ENCODE results near the gene MAST4. TPM values are rescaled to one million over a fixed set of nuclear protein-coding genes. Genes with fewer than 3 reads are reported as not detected.

MAST4 gene
- total and polyA plus RNA-seq, 2 of the 13 experiments (the other 11 are each of a cell fraction or from before 2014, with no cell fraction given): 3.4 to 3.7 TPM

DNA sequence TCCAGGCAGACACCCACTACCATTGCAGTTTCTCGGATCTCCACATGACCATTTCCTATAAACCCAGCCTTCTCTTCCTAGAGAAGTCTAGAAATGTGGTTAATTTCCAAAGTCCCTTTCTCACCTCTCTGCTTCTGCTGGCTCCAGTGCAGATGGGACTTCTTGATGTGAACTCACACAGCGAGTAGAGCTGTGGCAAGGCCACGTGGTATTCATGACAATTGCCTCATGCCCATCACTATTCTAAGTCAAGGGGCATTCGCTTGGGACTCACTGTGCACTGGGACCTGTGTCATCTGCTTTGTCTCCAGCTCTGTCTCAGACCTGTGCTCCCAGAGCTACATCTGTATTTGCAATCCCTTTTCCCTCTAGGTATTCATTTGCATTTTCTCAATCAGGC is 594.2 kb downstream of the MAST4 start:
- no peak; the same call in 2 of the 3 replicates for ATAC-seq
- TF ChIP-seq SRSF4 (IDR thresholded peaks at IDR 0.05; ENCODE audit: low read depth, low read length, poor library complexity, severe bottlenecking) (no peak), MED1 (CRISPR knock-in tag; IDR thresholded peaks at IDR 0.05) (no peak), TARDBP (CRISPR knock-in tag; IDR thresholded peaks at IDR 0.05) (no peak)
- TF ChIP-seq, protein P1, sequence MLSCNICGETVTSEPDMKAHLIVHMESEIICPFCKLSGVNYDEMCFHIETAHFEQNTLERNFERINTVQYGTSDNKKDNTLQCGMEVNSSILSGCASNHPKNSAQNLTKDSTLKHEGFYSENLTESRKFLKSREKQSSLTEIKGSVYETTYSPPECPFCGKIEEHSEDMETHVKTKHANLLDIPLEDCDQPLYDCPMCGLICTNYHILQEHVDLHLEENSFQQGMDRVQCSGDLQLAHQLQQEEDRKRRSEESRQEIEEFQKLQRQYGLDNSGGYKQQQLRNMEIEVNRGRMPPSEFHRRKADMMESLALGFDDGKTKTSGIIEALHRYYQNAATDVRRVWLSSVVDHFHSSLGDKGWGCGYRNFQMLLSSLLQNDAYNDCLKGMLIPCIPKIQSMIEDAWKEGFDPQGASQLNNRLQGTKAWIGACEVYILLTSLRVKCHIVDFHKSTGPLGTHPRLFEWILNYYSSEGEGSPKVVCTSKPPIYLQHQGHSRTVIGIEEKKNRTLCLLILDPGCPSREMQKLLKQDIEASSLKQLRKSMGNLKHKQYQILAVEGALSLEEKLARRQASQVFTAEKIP (CRISPR knock-in tag; IDR thresholded peaks at IDR 0.05; ENCODE audit: borderline replicate concordance): no peak

GRCh38 chr5:67190861-67191260 is 594.7 kb downstream of the MAST4 start:
- no peaks in the 10 kb centered on the region for H3K9me3 ChIP-seq (ENCODE audit: low read length)
- in situ Hi-C loops (cut with HindIII; ENCODE audit: extremely low pct_ligation_motif_present, low pct_unique_long_range_greater_than_20kb) (no loop called here), intact Hi-C loops (cut with micrococcal nuclease; ENCODE audit: unreplicated experiment) (no loop called here)
- H3K27me3 ChIP-seq (ENCODE audit: control insufficient read depth in 1 of 2, insufficient read depth in 2 of 2, low read length in 2 of 2): no peaks in the 10 kb centered on the region; a peak in 1 of 5 replicates
- H3K9ac ChIP-seq (ENCODE audit: insufficient read depth, low read depth, low read length): no peak overlapping the region
- no peak overlapping the region for H2AFZ ChIP-seq (ENCODE audit: low read length)
- H3K79me2 ChIP-seq (ENCODE audit: insufficient read depth, low read length): no peaks in the 10 kb centered on the region
- no peak for DNase-seq (ENCODE audit: low spot score)
- no peak overlapping the region for H3K4me3 ChIP-seq (replicated peaks in 1 of 3; ENCODE audit: insufficient read depth in 1 of 3, low read depth in 2 of 3, low read length in 3 of 3)
- POLR2A ChIA-PET: no interaction called here
- H3K27ac ChIP-seq (ENCODE audit: extremely low read length, insufficient read depth, low read length): no peak overlapping the region
- H4K20me1 ChIP-seq (ENCODE audit: insufficient read depth, low read length): no peaks in the 10 kb centered on the region
- no peak for ATAC-seq
- H3K4me1 ChIP-seq (ENCODE audit: insufficient read depth, low read length): no peaks in the 10 kb centered on the region
- no peaks in the 10 kb centered on the region for H3K36me3 ChIP-seq (replicated peaks in 1 of 2; ENCODE audit: control insufficient read depth in 1 of 2, insufficient read depth in 2 of 2, low read length in 2 of 2)
- H3K4me2 ChIP-seq (ENCODE audit: low read depth, low read length): no peak overlapping the region
- WGBS (ENCODE audit: low lambda C conversion rate): 59% methylated on average over 5 of the region's 5 CpGs
- no TSS peak for BruUV-seq (replicated peaks)
- CTCF ChIA-PET (ENCODE audit: low intra/inter-chr PET ratio, low total read pairs): no interaction called here
- no peak for FAIRE-seq
- no peak for TF ChIP-seq ZNF24 (IDR thresholded peaks at IDR 0.05)
- TF ChIP-seq, protein P2, sequence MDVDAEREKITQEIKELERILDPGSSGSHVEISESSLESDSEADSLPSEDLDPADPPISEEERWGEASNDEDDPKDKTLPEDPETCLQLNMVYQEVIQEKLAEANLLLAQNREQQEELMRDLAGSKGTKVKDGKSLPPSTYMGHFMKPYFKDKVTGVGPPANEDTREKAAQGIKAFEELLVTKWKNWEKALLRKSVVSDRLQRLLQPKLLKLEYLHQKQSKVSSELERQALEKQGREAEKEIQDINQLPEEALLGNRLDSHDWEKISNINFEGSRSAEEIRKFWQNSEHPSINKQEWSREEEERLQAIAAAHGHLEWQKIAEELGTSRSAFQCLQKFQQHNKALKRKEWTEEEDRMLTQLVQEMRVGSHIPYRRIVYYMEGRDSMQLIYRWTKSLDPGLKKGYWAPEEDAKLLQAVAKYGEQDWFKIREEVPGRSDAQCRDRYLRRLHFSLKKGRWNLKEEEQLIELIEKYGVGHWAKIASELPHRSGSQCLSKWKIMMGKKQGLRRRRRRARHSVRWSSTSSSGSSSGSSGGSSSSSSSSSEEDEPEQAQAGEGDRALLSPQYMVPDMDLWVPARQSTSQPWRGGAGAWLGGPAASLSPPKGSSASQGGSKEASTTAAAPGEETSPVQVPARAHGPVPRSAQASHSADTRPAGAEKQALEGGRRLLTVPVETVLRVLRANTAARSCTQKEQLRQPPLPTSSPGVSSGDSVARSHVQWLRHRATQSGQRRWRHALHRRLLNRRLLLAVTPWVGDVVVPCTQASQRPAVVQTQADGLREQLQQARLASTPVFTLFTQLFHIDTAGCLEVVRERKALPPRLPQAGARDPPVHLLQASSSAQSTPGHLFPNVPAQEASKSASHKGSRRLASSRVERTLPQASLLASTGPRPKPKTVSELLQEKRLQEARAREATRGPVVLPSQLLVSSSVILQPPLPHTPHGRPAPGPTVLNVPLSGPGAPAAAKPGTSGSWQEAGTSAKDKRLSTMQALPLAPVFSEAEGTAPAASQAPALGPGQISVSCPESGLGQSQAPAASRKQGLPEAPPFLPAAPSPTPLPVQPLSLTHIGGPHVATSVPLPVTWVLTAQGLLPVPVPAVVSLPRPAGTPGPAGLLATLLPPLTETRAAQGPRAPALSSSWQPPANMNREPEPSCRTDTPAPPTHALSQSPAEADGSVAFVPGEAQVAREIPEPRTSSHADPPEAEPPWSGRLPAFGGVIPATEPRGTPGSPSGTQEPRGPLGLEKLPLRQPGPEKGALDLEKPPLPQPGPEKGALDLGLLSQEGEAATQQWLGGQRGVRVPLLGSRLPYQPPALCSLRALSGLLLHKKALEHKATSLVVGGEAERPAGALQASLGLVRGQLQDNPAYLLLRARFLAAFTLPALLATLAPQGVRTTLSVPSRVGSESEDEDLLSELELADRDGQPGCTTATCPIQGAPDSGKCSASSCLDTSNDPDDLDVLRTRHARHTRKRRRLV (CRISPR knock-in tag; IDR thresholded peaks at IDR 0.05): no peak
- TF ChIP-seq ZNF510 (CRISPR knock-in tag; IDR thresholded peaks at IDR 0.05; ENCODE audit: low read depth): no peak
- TF ChIP-seq ZFP1 (CRISPR knock-in tag; IDR thresholded peaks at IDR 0.05): no peak
- TF ChIP-seq ZNF616 (CRISPR knock-in tag; IDR thresholded peaks at IDR 0.05; ENCODE audit: low read depth): no peak
- TF ChIP-seq SCMH1 (CRISPR knock-in tag; IDR thresholded peaks at IDR 0.05; ENCODE audit: borderline replicate concordance): no peak
- TF ChIP-seq ZNF367 (CRISPR knock-in tag; IDR thresholded peaks at IDR 0.05; ENCODE audit: borderline replicate concordance): no peak
- TF ChIP-seq FOXP1 (IDR thresholded peaks at IDR 0.05): no peak
- no peak for TF ChIP-seq FOXP1 (CRISPR knock-in tag; IDR thresholded peaks at IDR 0.05)

More for the DNA sequence above, 594.2 kb downstream of the MAST4 start:
- Histone ChIP-seq H3K4me1 (ENCODE audit: insufficient read depth, low read length) (no peaks in the 10 kb centered on the region), H3K27ac (ENCODE audit: extremely low read length, insufficient read depth, low read length) (no peak overlapping the region), H3K9ac (ENCODE audit: insufficient read depth, low read depth, low read length) (no peak overlapping the region), H3K9me3 (ENCODE audit: low read length) (no peaks in the 10 kb centered on the region), H3K4me2 (ENCODE audit: low read depth, low read length) (no peak overlapping the region), H2AFZ (ENCODE audit: low read length) (no peak overlapping the region), H4K20me1 (ENCODE audit: insufficient read depth, low read length) (no peaks in the 10 kb centered on the region), H3K4me3 (replicated peaks in 1 of 3; ENCODE audit: insufficient read depth in 1 of 3, low read depth in 2 of 3, low read length in 3 of 3) (no peak overlapping the region), H3K27me3 (ENCODE audit: control insufficient read depth in 1 of 2, insufficient read depth in 2 of 2, low read length in 2 of 2) (no peaks in the 10 kb centered on the region; a peak in 1 of 5 replicates), H3K79me2 (ENCODE audit: insufficient read depth, low read length) (no peaks in the 10 kb centered on the region), H3K36me3 (replicated peaks in 1 of 2; ENCODE audit: control insufficient read depth in 1 of 2, insufficient read depth in 2 of 2, low read length in 2 of 2) (no peaks in the 10 kb centered on the region)
- DNase-seq (ENCODE audit: low spot score) (no peak), FAIRE-seq (no peak)
- ChIA-PET POLR2A (no interaction called here), CTCF (ENCODE audit: low intra/inter-chr PET ratio, low total read pairs) (no interaction called here)
- WGBS (ENCODE audit: low lambda C conversion rate): 11% methylated on average over 4 of the region's 4 CpGs
- no TSS peak for BruUV-seq (replicated peaks)
- intact Hi-C loops (cut with micrococcal nuclease; ENCODE audit: unreplicated experiment) (no loop called here), in situ Hi-C loops (cut with HindIII; ENCODE audit: extremely low pct_ligation_motif_present, low pct_unique_long_range_greater_than_20kb) (no loop called here)

Data from HepG2 (cell line).